Activated CD4-positive, alpha-beta T cell treated with anti-CD3 and anti-CD28 coated beads for 4 hours (primary cell): ENCODE results near the gene FGFR3.
A peak's percentile ranks its signal among the peaks of the same experiment; 100 is the strongest.

Source experiments
- DNase-seq, 2 donors: peaks; one replicate each; pipeline ENCODE4 v3.0.0-alpha.2; 2020

FGFR3 gene

GRCh38 chr4:1789552-1789951 is 3.5 kb upstream of the FGFR3 start:
- DNase-seq: no peak

- DNase-seq: no peak
These were observed 3.1 kb upstream of the FGFR3 start for GRCh38 chr4:1790005-1790404.

GRCh38 chr4:1792158-1792831 is 798 bp upstream of the FGFR3 start:
- no peak for DNase-seq

- DNase-seq: peak; percentile 31
These were observed 375 bp downstream of the FGFR3 start for GRCh38 chr4:1793496-1793840.

GRCh38 chr4:1793940-1794808 is 1.1 kb downstream of the FGFR3 start:
- no peak for DNase-seq

GRCh38 chr4:1794809-1795298 is 1.8 kb downstream of the FGFR3 start:
- no peak for DNase-seq

- DNase-seq: no peak
These were observed 2.5 kb downstream of the FGFR3 start for GRCh38 chr4:1795299-1796195.

GRCh38 chr4:1796486-1797204 is 3.6 kb downstream of the FGFR3 start:
- DNase-seq: no peak

- no peak for DNase-seq
These were observed 4.3 kb downstream of the FGFR3 start for GRCh38 chr4:1797298-1797860.

GRCh38 chr4:1797861-1798579 is 4.9 kb downstream of the FGFR3 start:
- no peak for DNase-seq

GRCh38 chr4:1798580-1799386 is 5.7 kb downstream of the FGFR3 start:
- no peak for DNase-seq

GRCh38 chr4:1799387-1800375 is 6.6 kb downstream of the FGFR3 start:
- DNase-seq: no peak

GRCh38 chr4:1800805-1801204 is 7.7 kb downstream of the FGFR3 start:
- DNase-seq: no peak

- DNase-seq: no peak
These were observed 8.3 kb downstream of the FGFR3 start for GRCh38 chr4:1801286-1801958.

- DNase-seq: no peak
These were observed 9.1 kb downstream of the FGFR3 start for GRCh38 chr4:1802151-1802715.

GRCh38 chr4:1802720-1803522 is 9.8 kb downstream of the FGFR3 start:
- no peak for DNase-seq
